ENCODE data around the gene TEX36. TPM values are rescaled to one million over a fixed set of nuclear protein-coding genes. Genes with fewer than 3 reads are reported as not detected.

The TEX36 gene
- total RNA-seq, 1 experiment from 2014 or later = 0.25 TPM

DNA sequence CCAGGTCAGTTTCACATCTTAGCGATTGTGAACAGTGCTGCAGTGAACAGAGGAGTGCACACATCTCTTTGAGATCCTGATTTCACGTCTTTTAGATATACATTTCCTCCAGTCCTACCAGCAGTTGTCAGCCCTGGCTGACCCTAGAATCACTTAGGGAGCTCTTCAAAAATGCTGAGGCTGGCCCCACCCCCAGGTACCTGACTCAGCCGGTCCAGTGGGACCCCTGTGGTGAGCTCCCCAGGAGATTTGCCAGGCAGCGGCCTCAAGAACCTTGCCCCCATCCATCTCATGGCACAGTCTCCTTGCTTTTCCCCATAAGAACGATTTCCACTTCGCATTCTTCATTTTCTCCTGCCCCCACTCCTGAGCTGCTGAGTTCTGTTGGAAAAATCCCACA is 45.5 kb downstream of the TEX36 start (continued):
- TF ChIP-seq, protein P1, sequence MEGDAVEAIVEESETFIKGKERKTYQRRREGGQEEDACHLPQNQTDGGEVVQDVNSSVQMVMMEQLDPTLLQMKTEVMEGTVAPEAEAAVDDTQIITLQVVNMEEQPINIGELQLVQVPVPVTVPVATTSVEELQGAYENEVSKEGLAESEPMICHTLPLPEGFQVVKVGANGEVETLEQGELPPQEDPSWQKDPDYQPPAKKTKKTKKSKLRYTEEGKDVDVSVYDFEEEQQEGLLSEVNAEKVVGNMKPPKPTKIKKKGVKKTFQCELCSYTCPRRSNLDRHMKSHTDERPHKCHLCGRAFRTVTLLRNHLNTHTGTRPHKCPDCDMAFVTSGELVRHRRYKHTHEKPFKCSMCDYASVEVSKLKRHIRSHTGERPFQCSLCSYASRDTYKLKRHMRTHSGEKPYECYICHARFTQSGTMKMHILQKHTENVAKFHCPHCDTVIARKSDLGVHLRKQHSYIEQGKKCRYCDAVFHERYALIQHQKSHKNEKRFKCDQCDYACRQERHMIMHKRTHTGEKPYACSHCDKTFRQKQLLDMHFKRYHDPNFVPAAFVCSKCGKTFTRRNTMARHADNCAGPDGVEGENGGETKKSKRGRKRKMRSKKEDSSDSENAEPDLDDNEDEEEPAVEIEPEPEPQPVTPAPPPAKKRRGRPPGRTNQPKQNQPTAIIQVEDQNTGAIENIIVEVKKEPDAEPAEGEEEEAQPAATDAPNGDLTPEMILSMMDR (IDR thresholded peaks at IDR 0.05 in 2 of 3, conservative IDR thresholded peaks at IDR 0.05 in 1 of 3; ENCODE audit: borderline replicate concordance in 1 of 3, insufficient read depth in 1 of 3, low read depth in 2 of 3, low read length in 2 of 3) = no peak

DNA sequence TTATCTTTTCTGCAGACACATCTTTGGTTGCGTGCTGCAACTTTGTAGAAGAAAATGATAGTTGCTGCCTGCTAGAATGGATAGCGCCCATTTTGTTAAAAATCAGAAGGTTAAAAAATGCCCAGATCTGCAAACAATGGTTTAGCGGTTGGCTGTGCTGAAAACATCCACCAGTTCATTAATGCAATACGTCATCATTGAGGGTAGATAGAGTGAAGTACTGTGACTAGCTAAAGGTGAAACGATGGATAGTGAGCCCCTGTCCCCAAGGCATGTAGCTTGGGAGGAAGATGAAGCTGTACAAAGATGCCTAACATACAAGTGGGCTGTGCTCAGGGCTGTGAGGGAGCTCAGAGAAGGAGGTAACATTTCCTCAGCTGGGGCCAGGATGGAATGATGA is 48.4 kb downstream of the TEX36 start:
- Histone ChIP-seq H2AFZ (ENCODE audit: low read depth, low read length, poor library complexity, severe bottlenecking) (no peak overlapping the region), H3K4me3 (replicated peaks in 1 of 2; ENCODE audit: low read depth in 1 of 2, low read length in 2 of 2) (no peak overlapping the region), H3K36me3 (ENCODE audit: control insufficient read depth in 1 of 2, insufficient read depth in 2 of 2, low read length in 2 of 2) (no peaks in the 10 kb centered on the region), H3K27ac (ENCODE audit: low read depth, low read length) (no peak overlapping the region), H3K79me2 (ENCODE audit: insufficient read depth, low read length) (no peaks in the 10 kb centered on the region), H4K20me1 (ENCODE audit: insufficient read depth) (no peaks in the 10 kb centered on the region), H3K4me2 (ENCODE audit: low read length) (no peak overlapping the region), H3K27me3 (ENCODE audit: insufficient read depth, low read length) (peaks cover 24% of the 10 kb centered on the region; the same call in 1 of the 2 replicates), H3K4me1 (ENCODE audit: control insufficient read depth in 1 of 2, insufficient read depth in 2 of 2, low read length in 2 of 2) (peaks cover 10 to 14% of the 10 kb centered on the region in 2 experiments; a peak in 3 of 4 replicates), H3K9me2 (ENCODE audit: insufficient read depth) (no peaks in the 10 kb centered on the region), H3K9me3 (ENCODE audit: control insufficient read depth in 1 of 2, insufficient read depth in 1 of 2, low read depth in 1 of 2, low read length in 2 of 2) (no peaks in the 10 kb centered on the region), H3K9ac (ENCODE audit: low read length) (no peak overlapping the region)
- ChIA-PET CTCF (interaction anchor here (0.6 to 2.4 kb wide), 2 partner anchors 186 to 587 kb away, joined by 4 to 5 read pairs; no protein-coding TSS in a partner anchor), POLR2A (no interaction called here), RAD21 (ENCODE audit: low non-redundant PET in 1 of 2, low total read pairs in 2 of 2, uncharacterized antibody in 2 of 2, unreplicated experiment in 2 of 2) (no interaction called here)
- intact Hi-C loops (cut with micrococcal nuclease) = loop anchor here (5.0 kb wide), 1 partner anchor 472 kb away; the partner anchor contains the start of gene CTBP2
- TF ChIP-seq POLR2AphosphoS5 (IDR thresholded peaks at IDR 0.05; ENCODE audit: low read depth, low read length) = no peak
- TF ChIP-seq, protein P2, sequence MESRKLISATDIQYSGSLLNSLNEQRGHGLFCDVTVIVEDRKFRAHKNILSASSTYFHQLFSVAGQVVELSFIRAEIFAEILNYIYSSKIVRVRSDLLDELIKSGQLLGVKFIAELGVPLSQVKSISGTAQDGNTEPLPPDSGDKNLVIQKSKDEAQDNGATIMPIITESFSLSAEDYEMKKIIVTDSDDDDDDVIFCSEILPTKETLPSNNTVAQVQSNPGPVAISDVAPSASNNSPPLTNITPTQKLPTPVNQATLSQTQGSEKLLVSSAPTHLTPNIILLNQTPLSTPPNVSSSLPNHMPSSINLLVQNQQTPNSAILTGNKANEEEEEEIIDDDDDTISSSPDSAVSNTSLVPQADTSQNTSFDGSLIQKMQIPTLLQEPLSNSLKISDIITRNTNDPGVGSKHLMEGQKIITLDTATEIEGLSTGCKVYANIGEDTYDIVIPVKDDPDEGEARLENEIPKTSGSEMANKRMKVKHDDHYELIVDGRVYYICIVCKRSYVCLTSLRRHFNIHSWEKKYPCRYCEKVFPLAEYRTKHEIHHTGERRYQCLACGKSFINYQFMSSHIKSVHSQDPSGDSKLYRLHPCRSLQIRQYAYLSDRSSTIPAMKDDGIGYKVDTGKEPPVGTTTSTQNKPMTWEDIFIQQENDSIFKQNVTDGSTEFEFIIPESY (IDR thresholded peaks at IDR 0.05; ENCODE audit: extremely low read depth, insufficient replicate concordance, low read length) = no peak
- TF ChIP-seq, protein P3, sequence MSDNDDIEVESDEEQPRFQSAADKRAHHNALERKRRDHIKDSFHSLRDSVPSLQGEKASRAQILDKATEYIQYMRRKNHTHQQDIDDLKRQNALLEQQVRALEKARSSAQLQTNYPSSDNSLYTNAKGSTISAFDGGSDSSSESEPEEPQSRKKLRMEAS (IDR thresholded peaks at IDR 0.05) = no peak
- TF ChIP-seq ZFX (IDR thresholded peaks at IDR 0.05) = no peak
- no peak for TF ChIP-seq POLR2A (IDR thresholded peaks at IDR 0.05; ENCODE audit: borderline replicate concordance, extremely low read depth, insufficient read depth, insufficient read length)
- no peak for TF ChIP-seq RAD21 (IDR thresholded peaks at IDR 0.05; ENCODE audit: low read depth)
- no peak for TF ChIP-seq SP1 (IDR thresholded peaks at IDR 0.05; ENCODE audit: low read depth)
- TF ChIP-seq EZH2 (IDR thresholded peaks at IDR 0.05) = no peak
- no peak for TF ChIP-seq EZH2phosphoT487 (IDR thresholded peaks at IDR 0.05; ENCODE audit: borderline replicate concordance)
- TF ChIP-seq, protein P1 (IDR thresholded peaks at IDR 0.05 in 2 of 3, conservative IDR thresholded peaks at IDR 0.05 in 1 of 3; ENCODE audit: borderline replicate concordance in 1 of 3, insufficient read depth in 1 of 3, low read depth in 2 of 3, low read length in 2 of 3) = no peak
- TF ChIP-seq, protein P4, sequence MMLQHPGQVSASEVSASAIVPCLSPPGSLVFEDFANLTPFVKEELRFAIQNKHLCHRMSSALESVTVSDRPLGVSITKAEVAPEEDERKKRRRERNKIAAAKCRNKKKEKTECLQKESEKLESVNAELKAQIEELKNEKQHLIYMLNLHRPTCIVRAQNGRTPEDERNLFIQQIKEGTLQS (IDR thresholded peaks at IDR 0.05) = no peak
- TF ChIP-seq ZNF274 (IDR thresholded peaks at IDR 0.05; ENCODE audit: low read depth, low read length) = no peak
- ATAC-seq (no peak), DNase-seq (ENCODE audit: low read depth, low spot score) (no peak)
- BruUV-seq (replicated peaks) = no TSS peak

Measured in HCT116 (cell line).